Measurements from ENCODE around the gene MITF. TPM values are rescaled to one million over a fixed set of nuclear protein-coding genes. Genes with fewer than 3 reads are reported as not detected.

MITF gene
- total RNA-seq, 2 donors from 2014 or later = 1.8 to 3.0 TPM

DNA sequence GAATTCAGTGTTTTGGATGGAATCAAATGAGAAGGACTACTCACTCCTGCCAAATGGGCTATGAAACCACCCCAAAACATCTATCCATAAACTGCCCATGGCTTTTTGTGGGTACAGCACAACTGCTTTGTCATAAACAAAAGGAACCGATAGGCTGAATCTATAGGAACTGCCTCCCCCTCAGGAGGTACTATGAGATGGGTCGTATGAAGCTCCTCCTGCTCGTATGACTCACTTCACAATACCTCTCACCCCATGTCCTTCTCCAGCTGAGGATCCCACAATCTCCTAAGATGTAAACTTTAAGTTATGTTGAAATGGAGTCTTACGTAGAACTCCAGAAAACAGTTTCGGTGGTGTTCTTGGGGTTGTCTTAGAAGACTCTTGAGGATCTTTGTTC is 130.4 kb downstream of the MITF start:
- DNase-seq = no peak
- no peaks in the 10 kb centered on the region for H3K9me3 ChIP-seq (ENCODE audit: control insufficient read depth, low read length)
- no peak overlapping the region for H3K9ac ChIP-seq (ENCODE audit: extremely low read depth, low read length, poor library complexity, severe bottlenecking)
- TF ChIP-seq, protein P1, sequence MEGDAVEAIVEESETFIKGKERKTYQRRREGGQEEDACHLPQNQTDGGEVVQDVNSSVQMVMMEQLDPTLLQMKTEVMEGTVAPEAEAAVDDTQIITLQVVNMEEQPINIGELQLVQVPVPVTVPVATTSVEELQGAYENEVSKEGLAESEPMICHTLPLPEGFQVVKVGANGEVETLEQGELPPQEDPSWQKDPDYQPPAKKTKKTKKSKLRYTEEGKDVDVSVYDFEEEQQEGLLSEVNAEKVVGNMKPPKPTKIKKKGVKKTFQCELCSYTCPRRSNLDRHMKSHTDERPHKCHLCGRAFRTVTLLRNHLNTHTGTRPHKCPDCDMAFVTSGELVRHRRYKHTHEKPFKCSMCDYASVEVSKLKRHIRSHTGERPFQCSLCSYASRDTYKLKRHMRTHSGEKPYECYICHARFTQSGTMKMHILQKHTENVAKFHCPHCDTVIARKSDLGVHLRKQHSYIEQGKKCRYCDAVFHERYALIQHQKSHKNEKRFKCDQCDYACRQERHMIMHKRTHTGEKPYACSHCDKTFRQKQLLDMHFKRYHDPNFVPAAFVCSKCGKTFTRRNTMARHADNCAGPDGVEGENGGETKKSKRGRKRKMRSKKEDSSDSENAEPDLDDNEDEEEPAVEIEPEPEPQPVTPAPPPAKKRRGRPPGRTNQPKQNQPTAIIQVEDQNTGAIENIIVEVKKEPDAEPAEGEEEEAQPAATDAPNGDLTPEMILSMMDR (conservative IDR thresholded peaks at IDR 0.05) = no peak
- peaks cover 8% of the 10 kb centered on the region for H3K4me1 ChIP-seq (ENCODE audit: control insufficient read depth, insufficient read depth, low read length)
- no peak overlapping the region for H3K4me3 ChIP-seq (ENCODE audit: low read length)
- peaks cover 16% of the 10 kb centered on the region for H3K27me3 Mint-ChIP-seq (ENCODE audit: insufficient read depth)
- H3K4me3 Mint-ChIP-seq = no peak overlapping the region
- peaks cover 27% of the 10 kb centered on the region for H3K27me3 ChIP-seq (ENCODE audit: control insufficient read depth, insufficient read depth, low read length, poor library complexity, severe bottlenecking)
- no peak overlapping the region for H3K27ac ChIP-seq (ENCODE audit: low read depth, low read length)
- no peak overlapping the region for H3K27ac Mint-ChIP-seq
- H3K36me3 Mint-ChIP-seq (ENCODE audit: low read depth) = no peaks in the 10 kb centered on the region
- peaks cover 16% of the 10 kb centered on the region for H3K4me1 Mint-ChIP-seq
- WGBS, 2 experiments (ENCODE audit: insufficient coverage in 1 of 2, insufficient read length in 1 of 2) = 80 to 92% methylated on average over 1 to 5 of the region's 5 CpGs
- H3K9me3 Mint-ChIP-seq = no peaks in the 10 kb centered on the region
- no peaks in the 10 kb centered on the region for H3K36me3 ChIP-seq (ENCODE audit: control insufficient read depth, insufficient read depth, low read length)

DNA sequence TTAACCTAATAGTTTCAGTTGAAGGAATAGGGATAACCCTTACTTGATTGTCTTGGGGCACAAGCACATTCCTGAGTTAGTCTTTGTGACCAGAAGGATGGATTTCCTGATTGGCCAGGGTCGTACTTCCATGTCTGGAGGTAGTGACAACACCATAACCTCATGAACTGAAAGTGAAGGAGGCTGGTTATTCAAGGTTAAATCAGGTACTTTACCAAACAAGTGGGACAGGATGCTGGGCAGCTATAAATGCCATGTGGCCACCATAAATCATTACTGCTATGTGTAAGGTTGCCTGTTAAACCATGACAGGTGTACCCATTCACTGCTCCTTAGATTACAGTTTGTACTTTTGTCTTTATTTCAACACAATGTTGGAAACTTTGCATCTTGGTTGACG is 132.0 kb downstream of the MITF start:
- Histone ChIP-seq H3K27ac (ENCODE audit: low read depth, low read length) (no peak overlapping the region), H3K27me3 (ENCODE audit: control insufficient read depth, insufficient read depth, low read length, poor library complexity, severe bottlenecking) (peaks cover 15% of the 10 kb centered on the region), H3K36me3 (ENCODE audit: control insufficient read depth, insufficient read depth, low read length) (no peaks in the 10 kb centered on the region), H3K4me3 (ENCODE audit: low read length) (no peak overlapping the region), H3K4me1 (ENCODE audit: control insufficient read depth, insufficient read depth, low read length) (peaks cover 2% of the 10 kb centered on the region), H3K9ac (ENCODE audit: extremely low read depth, low read length, poor library complexity, severe bottlenecking) (no peak overlapping the region), H3K9me3 (ENCODE audit: control insufficient read depth, low read length) (no peaks in the 10 kb centered on the region)
- Mint-ChIP-seq H3K27me3 (ENCODE audit: insufficient read depth) (peaks cover 4% of the 10 kb centered on the region), H3K27ac (no peak overlapping the region), H3K36me3 (ENCODE audit: low read depth) (no peaks in the 10 kb centered on the region), H3K4me1 (peaks cover 14% of the 10 kb centered on the region), H3K4me3 (no peak overlapping the region), H3K9me3 (no peaks in the 10 kb centered on the region)
- TF ChIP-seq, protein P1 (conservative IDR thresholded peaks at IDR 0.05) = no peak
- DNase-seq = no peak
- 87 to 90% methylated on average over 2 of the region's 2 CpGs for WGBS, 2 experiments (ENCODE audit: insufficient coverage in 1 of 2, insufficient read length in 1 of 2)

DNA sequence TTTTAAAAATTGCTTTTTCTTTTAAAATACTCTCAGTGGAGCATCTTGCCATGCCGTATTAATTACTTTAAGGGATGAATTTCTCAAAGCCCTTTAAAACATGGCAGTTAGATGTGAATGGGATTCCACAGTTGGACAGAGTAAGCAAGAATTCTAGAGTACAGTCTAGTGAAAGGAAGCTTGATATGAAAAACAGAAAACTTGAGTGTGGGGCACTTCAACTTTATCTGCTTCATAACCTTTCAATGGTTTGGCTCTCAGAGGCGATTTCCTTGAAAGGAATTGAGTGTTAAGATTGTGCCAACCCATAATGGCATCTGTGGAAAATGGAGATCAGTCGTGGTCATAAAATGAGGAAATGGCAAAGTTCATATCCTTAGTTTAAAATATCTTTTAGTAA is 132.6 kb downstream of the MITF start:
- DNase-seq = no peak
- Mint-ChIP-seq H3K27ac (no peak overlapping the region), H3K4me3 (no peak overlapping the region), H3K36me3 (ENCODE audit: low read depth) (no peaks in the 10 kb centered on the region), H3K9me3 (no peaks in the 10 kb centered on the region), H3K27me3 (ENCODE audit: insufficient read depth) (peaks cover 4% of the 10 kb centered on the region), H3K4me1 (peaks cover 9% of the 10 kb centered on the region)
- TF ChIP-seq, protein P1 (conservative IDR thresholded peaks at IDR 0.05) = no peak
- Histone ChIP-seq H3K36me3 (ENCODE audit: control insufficient read depth, insufficient read depth, low read length) (no peaks in the 10 kb centered on the region), H3K9me3 (ENCODE audit: control insufficient read depth, low read length) (no peaks in the 10 kb centered on the region), H3K27me3 (ENCODE audit: control insufficient read depth, insufficient read depth, low read length, poor library complexity, severe bottlenecking) (peaks cover 15% of the 10 kb centered on the region), H3K9ac (ENCODE audit: extremely low read depth, low read length, poor library complexity, severe bottlenecking) (no peak overlapping the region), H3K4me3 (ENCODE audit: low read length) (no peak overlapping the region), H3K27ac (ENCODE audit: low read depth, low read length) (no peak overlapping the region), H3K4me1 (ENCODE audit: control insufficient read depth, insufficient read depth, low read length) (peaks cover 2% of the 10 kb centered on the region)
- 92% methylated on average over 2 to 3 of the region's 3 CpGs for WGBS, 2 experiments (ENCODE audit: insufficient coverage in 1 of 2, insufficient read length in 1 of 2)
